NCI-H446 (cell line): ENCODE data around the gene AGFG1.
A peak's percentile ranks its signal among the peaks of the same experiment; 100 is the strongest.

ENCODE experiments used
- DNase-seq, 2 experiments: peaks; one replicate each; lab custom pipeline; 2025; lab: John Stamatoyannopoulos, UW

Gene AGFG1

GRCh38 chr2:227471924-227472264 is at the start of gene AGFG1:
Gene AGFG1 (plus strand): TSS chr2:227472156. CDS start chr2:227472422, 266 bp downstream.
- peak; percentile 50 to 81 for DNase-seq

- DNase-seq: no peak
These were observed 48.1 kb upstream of the AGFG1 start for GRCh38 chr2:227423656-227424499.

- DNase-seq: no peak
These were observed 43.1 kb upstream of the AGFG1 start for GRCh38 chr2:227428731-227429285.

- no peak for DNase-seq
These were observed 41.3 kb upstream of the AGFG1 start for GRCh38 chr2:227430639-227431038.

- no peak for DNase-seq
These were observed 38.8 kb upstream of the AGFG1 start for GRCh38 chr2:227433171-227433570.

GRCh38 chr2:227436436-227437174 is 35.4 kb upstream of the AGFG1 start:
- DNase-seq: no peak

GRCh38 chr2:227439214-227439613 is 32.7 kb upstream of the AGFG1 start:
- no peak for DNase-seq

GRCh38 chr2:227442639-227443038 is 29.3 kb upstream of the AGFG1 start:
- DNase-seq: no peak

GRCh38 chr2:227443889-227444568 is 27.9 kb upstream of the AGFG1 start:
- no peak for DNase-seq

GRCh38 chr2:227447606-227448005 is 24.4 kb upstream of the AGFG1 start:
- DNase-seq: no peak

- no peak for DNase-seq
These were observed 21.6 kb upstream of the AGFG1 start for GRCh38 chr2:227450311-227450841.

- DNase-seq: no peak
These were observed 20.9 kb upstream of the AGFG1 start for GRCh38 chr2:227450926-227451654.

GRCh38 chr2:227451655-227451992 is 20.3 kb upstream of the AGFG1 start:
- DNase-seq: no peak

GRCh38 chr2:227453810-227454209 is 18.1 kb upstream of the AGFG1 start:
- no peak for DNase-seq

- no peak for DNase-seq
These were observed 17.6 kb upstream of the AGFG1 start for GRCh38 chr2:227454323-227454860.

GRCh38 chr2:227455200-227455599 is 16.8 kb upstream of the AGFG1 start:
- DNase-seq: no peak

- no peak for DNase-seq
These were observed 15.9 kb upstream of the AGFG1 start for GRCh38 chr2:227456102-227456501.

GRCh38 chr2:227456772-227457171 is 15.2 kb upstream of the AGFG1 start:
- DNase-seq: no peak

GRCh38 chr2:227460070-227460485 is 11.9 kb upstream of the AGFG1 start:
- DNase-seq: no peak

- no peak for DNase-seq
These were observed 11.1 kb upstream of the AGFG1 start for GRCh38 chr2:227460833-227461232.

- DNase-seq: no peak
These were observed 10.0 kb upstream of the AGFG1 start for GRCh38 chr2:227461811-227462461.
